ENCODE measurements around the gene KLF11. TPM values are rescaled to one million over a fixed set of nuclear protein-coding genes. Genes with fewer than 3 reads are reported as not detected.

The KLF11 gene
- total and polyA plus RNA-seq, 9 of the 15 experiments (the other 6 are each of a cell fraction or from before 2014, with no cell fraction given), result 2.1 to 13.4 (median 6.5) TPM

DNA sequence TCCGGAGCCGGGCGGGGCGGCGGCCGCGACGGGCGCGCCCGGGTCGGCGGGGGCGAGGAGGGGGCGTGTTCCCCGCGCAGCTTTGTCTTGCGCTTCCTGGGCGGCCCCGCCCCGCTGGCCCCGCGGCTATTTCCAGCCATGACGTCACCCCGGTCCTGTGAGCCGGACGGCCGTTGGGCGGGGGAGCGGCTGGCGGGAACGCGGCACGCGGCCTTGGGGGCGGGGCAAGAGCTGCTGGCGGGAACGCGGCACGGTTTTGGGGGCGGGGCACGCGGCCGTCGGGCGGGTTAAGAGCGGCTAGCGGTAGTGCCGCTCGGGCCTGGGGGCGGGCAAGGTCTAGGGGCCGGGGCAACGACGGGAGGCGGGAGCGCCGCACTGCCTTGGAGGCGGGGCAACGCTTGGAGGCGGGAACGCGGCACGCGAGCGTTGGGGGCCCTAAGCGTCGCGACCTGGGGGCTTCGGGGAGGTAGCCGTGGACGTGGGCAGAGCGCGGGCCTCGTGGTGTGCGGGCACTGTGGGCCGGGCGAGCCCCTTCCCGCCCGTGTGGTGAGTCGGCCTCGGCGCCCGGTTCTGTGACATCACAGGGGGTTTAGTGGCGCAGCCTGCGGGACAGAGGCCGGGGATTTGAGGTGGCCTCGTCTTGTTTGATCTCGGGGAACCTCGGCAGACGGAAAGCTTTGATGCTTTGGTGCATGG lies 704 bp downstream of the KLF11 start (continued):
- peak; percentile 67; the same call in 1 of the 2 replicates for TF ChIP-seq ZBTB33 (CRISPR knock-in tag; IDR thresholded peaks at IDR 0.05)
- no peak for TF ChIP-seq ARID2 (IDR thresholded peaks at IDR 0.05)
- no peak for TF ChIP-seq ZNF217 (CRISPR knock-in tag; IDR thresholded peaks at IDR 0.05)
- TF ChIP-seq ESRRA (IDR thresholded peaks at IDR 0.05; ENCODE audit: borderline replicate concordance, low read depth), result 0 out of 2 replicates have a peak, but pooled peaks have one; percentile 21
- TF ChIP-seq, protein P1, sequence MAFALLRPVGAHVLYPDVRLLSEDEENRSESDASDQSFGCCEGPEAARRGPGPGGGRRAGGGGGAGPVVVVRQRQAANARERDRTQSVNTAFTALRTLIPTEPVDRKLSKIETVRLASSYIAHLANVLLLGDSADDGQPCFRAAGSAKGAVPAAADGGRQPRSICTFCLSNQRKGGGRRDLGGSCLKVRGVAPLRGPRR (CRISPR knock-in tag; IDR thresholded peaks at IDR 0.05), result no peak; the same call in 1 of the 2 replicates
- TF ChIP-seq SIN3A (IDR thresholded peaks at IDR 0.05; ENCODE audit: borderline replicate concordance in 2 of 2, control insufficient read depth in 1 of 2, low read depth in 2 of 2, low read length in 2 of 2), result peak in 1 of 2 experiments; percentile 66; a peak in 2 of 4 replicates
- no peak for TF ChIP-seq TGIF2 (CRISPR knock-in tag; IDR thresholded peaks at IDR 0.05)
- TF ChIP-seq HIVEP1 (CRISPR knock-in tag; IDR thresholded peaks at IDR 0.05), result no peak
- TF ChIP-seq CBX2 (IDR thresholded peaks at IDR 0.05; ENCODE audit: insufficient read depth, low read length, poor library complexity, severe bottlenecking), result no peak
- TF ChIP-seq SMAD3 (CRISPR knock-in tag; conservative IDR thresholded peaks at IDR 0.05), result 0 out of 2 replicates have a peak, but pooled peaks have one; percentile 34
- TF ChIP-seq TEAD2 (tag; IDR thresholded peaks at IDR 0.05), result no peak
- TF ChIP-seq TAF15 (IDR thresholded peaks at IDR 0.05; ENCODE audit: low read depth, low read length), result no peak
- peak; percentile 67; the same call in 1 of the 2 replicates for TF ChIP-seq HNRNPL (IDR thresholded peaks at IDR 0.05; ENCODE audit: low read depth, low read length)
- TF ChIP-seq, protein P2, sequence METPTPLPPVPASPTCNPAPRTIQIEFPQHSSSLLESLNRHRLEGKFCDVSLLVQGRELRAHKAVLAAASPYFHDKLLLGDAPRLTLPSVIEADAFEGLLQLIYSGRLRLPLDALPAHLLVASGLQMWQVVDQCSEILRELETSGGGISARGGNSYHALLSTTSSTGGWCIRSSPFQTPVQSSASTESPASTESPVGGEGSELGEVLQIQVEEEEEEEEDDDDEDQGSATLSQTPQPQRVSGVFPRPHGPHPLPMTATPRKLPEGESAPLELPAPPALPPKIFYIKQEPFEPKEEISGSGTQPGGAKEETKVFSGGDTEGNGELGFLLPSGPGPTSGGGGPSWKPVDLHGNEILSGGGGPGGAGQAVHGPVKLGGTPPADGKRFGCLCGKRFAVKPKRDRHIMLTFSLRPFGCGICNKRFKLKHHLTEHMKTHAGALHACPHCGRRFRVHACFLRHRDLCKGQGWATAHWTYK (CRISPR knock-in tag; IDR thresholded peaks at IDR 0.05), result peak; percentile 61; the same call in 1 of the 2 replicates
- TF ChIP-seq RHOXF2B (CRISPR knock-in tag; conservative IDR thresholded peaks at IDR 0.05), result no peak
- TF ChIP-seq ELK3 (CRISPR knock-in tag; IDR thresholded peaks at IDR 0.05), result no peak
- TF ChIP-seq ATF4 (CRISPR knock-in tag; IDR thresholded peaks at IDR 0.05), result 0 out of 2 replicates have a peak, but pooled peaks have one; percentile 16
- TF ChIP-seq RAD21 (CRISPR knock-in tag; conservative IDR thresholded peaks at IDR 0.05 in 1 of 2, IDR thresholded peaks at IDR 0.05 in 1 of 2), result no peak
- TF ChIP-seq, protein P3, sequence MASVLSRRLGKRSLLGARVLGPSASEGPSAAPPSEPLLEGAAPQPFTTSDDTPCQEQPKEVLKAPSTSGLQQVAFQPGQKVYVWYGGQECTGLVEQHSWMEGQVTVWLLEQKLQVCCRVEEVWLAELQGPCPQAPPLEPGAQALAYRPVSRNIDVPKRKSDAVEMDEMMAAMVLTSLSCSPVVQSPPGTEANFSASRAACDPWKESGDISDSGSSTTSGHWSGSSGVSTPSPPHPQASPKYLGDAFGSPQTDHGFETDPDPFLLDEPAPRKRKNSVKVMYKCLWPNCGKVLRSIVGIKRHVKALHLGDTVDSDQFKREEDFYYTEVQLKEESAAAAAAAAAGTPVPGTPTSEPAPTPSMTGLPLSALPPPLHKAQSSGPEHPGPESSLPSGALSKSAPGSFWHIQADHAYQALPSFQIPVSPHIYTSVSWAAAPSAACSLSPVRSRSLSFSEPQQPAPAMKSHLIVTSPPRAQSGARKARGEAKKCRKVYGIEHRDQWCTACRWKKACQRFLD (CRISPR knock-in tag; IDR thresholded peaks at IDR 0.05), result peak; percentile 54; the same call in 1 of the 2 replicates
